Panc1 (cell line): ENCODE measurements around the gene DCTD. TPM values are rescaled to one million over a fixed set of nuclear protein-coding genes. Genes with fewer than 3 reads are reported as not detected.

Experiments used
- ATAC-seq: fragments of 200-7000 bp; cut with Tn5 transposase; 2 replicates; pipeline ENCODE4 v1.9.1; 2020; ENCODE audit warnings: mild to moderate bottlenecking, moderate library complexity
- BruUV-seq: library from RNA; stranded (reverse); fragments of 400-500 nt; replicated peaks from 2 replicates; lab custom pipeline; 2021; lab: Mats Ljungman, UMichigan
- CTCF ChIA-PET: fragments of 300-600 bp; sonication (Branson Sonifier 250); formaldehyde crosslinking; loops from one replicate; lab custom pipeline; 2022; ENCODE audit warnings: antibody characterized with exemption; lab: Charles Lee
- POLR2A ChIA-PET: fragments of 300-600 bp; sonication (Branson Sonifier 250); formaldehyde crosslinking; loops from one replicate; lab custom pipeline; 2022; ENCODE audit warnings: antibody characterized with exemption; lab: Charles Lee
- DNase-seq: peaks from one replicate; pipeline ENCODE4 v3.0.0-alpha.2; 2010; ENCODE audit warnings: low read depth, low spot score
- H3K27ac ChIP-seq: 2 replicates; pipeline ENCODE4 v1.5.1; 2011; ENCODE audit warnings: mild to moderate bottlenecking, low read length, inconsistent platforms
- H3K27me3 ChIP-seq: fragments of 200-500 bp; sonication (Bioruptor generic); 2 replicates; pipeline ENCODE4 v1.6.0; 2014; ENCODE audit warnings: low read length, inconsistent platforms; ENCODE audit not compliant: control insufficient read depth, insufficient read depth
- H3K36me3 ChIP-seq: fragments of 200-500 bp; sonication (Bioruptor generic); 2 replicates; pipeline ENCODE4 v1.5.1; 2014; ENCODE audit warnings: inconsistent platforms, mild to moderate bottlenecking, low read length, moderate library complexity; ENCODE audit not compliant: control insufficient read depth, insufficient read depth
- H3K4me1 ChIP-seq: 2 replicates; pipeline ENCODE4 v1.5.1; 2011; ENCODE audit warnings: inconsistent platforms, mild to moderate bottlenecking, low read length, moderate library complexity; ENCODE audit not compliant: control insufficient read depth, insufficient read depth
- H3K4me3 ChIP-seq, 2 experiments: 2 replicates each; pipeline ENCODE4 v1.5.1; 2011 to 2012; ENCODE audit warnings: low read depth in 2 of 2, low read length in 2 of 2, mild to moderate bottlenecking in 2 of 2, inconsistent platforms in 1 of 2, moderate library complexity in 1 of 2
- H3K9me3 ChIP-seq: fragments of 200-500 bp; sonication (Bioruptor generic); 2 replicates; pipeline ENCODE4 v1.5.1; 2014; ENCODE audit warnings: low read depth, mild to moderate bottlenecking, inconsistent platforms, low read length, moderate library complexity; ENCODE audit not compliant: control insufficient read depth, insufficient read depth
- POLR2AphosphoS5 ChIP-seq: IDR thresholded peaks from 2 replicates; pipeline ENCODE4 v1.6.1; 2012; ENCODE audit warnings: mild to moderate bottlenecking, low read depth, low read length, moderate library complexity
- SIN3A ChIP-seq: IDR thresholded peaks from 2 replicates; pipeline ENCODE4 v1.6.1; 2012; ENCODE audit warnings: low read depth, mild to moderate bottlenecking, low read length, moderate library complexity, borderline replicate concordance; ENCODE audit not compliant: insufficient read depth
- TCF7L2 ChIP-seq: IDR thresholded peaks from 2 replicates; pipeline ENCODE4 v1.6.1; 2011; ENCODE audit warnings: mild to moderate bottlenecking, low read depth, low read length, inconsistent platforms
- in situ Hi-C: cut with HindIII; loops from 2 replicates; pipeline ENCODE4 v1.10.0; 2016; ENCODE audit warnings: low sequenced_read_pairs, low pct_unique_long_range_greater_than_20kb
- intact Hi-C: fragments of 100-400 bp; cut with micrococcal nuclease; formaldehyde crosslinking; loops from one replicate; pipeline ENCODE4 v1.10.0; 2022; ENCODE audit not compliant: unreplicated experiment
- total RNA-seq: library from RNA; stranded (reverse); gene quantifications from one replicate; pipeline ENCODE4 v1.2.1, GENCODE V29; 2021; ENCODE audit not compliant: unreplicated experiment
- TF ChIP-seq, protein P1 (sequence below), 2 experiments: IDR thresholded peaks; 2 replicates each; pipeline ENCODE4 v1.6.1; 2011 to 2012; ENCODE audit warnings: low read depth in 2 of 2, control low read depth in 1 of 2, low read length in 1 of 2, mild to moderate bottlenecking in 1 of 2, moderate library complexity in 1 of 2; ENCODE audit not compliant: insufficient read depth in 1 of 2
- TF ChIP-seq, protein P2 (sequence below): fragments of 450-650 bp; IDR thresholded peaks from 2 replicates; pipeline ENCODE4 v1.5.1; 2017; ENCODE audit warnings: mild to moderate bottlenecking

DCTD gene
- total RNA-seq, 1 experiment from 2014 or later: 77.0 TPM

DNA sequence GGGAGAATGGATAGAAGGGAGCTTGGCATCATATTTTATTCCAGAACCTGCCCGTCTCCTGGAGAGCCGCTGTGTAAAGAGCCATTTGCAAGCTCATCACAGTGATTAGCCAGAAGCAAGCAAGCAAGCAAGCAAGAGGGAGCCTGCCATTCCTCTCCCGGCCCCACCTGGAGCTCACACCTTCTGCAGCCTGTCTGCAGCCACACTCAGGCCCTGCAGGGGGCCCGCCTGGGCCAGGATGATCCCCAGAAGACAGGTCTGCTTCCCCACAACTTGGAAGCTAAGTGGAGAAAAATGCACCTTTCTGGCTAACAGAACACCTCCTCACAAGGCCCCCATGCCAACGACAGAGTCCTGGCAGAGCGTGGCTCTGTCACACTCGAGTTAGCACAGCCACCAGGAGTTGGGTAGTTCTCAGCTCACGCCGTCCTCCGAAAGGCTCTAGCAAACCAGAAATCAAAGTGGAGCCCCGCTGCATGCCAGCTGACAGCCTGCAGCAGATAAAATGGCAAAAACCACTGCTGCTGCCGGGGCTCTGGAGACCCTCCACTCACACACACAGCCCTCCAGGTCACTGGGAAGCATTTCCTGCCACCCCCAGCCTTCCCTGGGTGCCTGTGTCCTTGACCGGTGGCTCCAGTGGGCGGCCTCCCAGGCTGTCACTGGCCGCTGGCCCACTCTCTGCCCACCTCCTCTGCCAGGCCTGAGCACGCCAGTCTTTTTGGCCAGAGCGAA, 54.9 kb downstream of the DCTD start:
- POLR2A ChIA-PET: no interaction called here

DNA sequence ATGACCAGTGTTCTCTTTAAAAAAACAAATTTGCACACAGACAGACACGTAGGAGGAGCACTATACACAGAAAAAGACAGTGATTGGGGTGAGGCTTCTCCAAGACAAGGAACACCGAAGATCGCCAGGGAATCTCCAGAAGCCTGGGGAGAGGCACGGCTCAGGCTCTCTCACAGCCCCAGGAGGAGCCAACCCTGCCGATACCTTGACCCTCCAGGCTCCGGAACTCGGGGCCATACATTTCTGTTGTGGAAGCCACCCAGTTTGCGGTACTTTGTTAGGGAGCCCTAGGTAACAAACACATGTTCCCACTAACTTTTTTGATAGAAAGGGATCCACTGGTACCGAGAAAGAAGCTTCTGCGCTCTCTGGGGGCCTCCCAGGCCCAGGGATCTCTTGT, 55.8 kb downstream of the DCTD start:
- Histone ChIP-seq H3K36me3 (no peaks in the 10 kb centered on the region), H3K27me3 (no peaks in the 10 kb centered on the region), H3K27ac (no peak overlapping the region), H3K4me1 (no peaks in the 10 kb centered on the region), H3K9me3 (no peaks in the 10 kb centered on the region), H3K4me3 (no peak overlapping the region)
- ATAC-seq (no peak), DNase-seq (no peak)
- ChIA-PET POLR2A (no interaction called here), CTCF (no interaction called here)
- no TSS peak for BruUV-seq
- in situ Hi-C loops (no loop called here), intact Hi-C loops (no loop called here)
- TF ChIP-seq, protein P1, sequence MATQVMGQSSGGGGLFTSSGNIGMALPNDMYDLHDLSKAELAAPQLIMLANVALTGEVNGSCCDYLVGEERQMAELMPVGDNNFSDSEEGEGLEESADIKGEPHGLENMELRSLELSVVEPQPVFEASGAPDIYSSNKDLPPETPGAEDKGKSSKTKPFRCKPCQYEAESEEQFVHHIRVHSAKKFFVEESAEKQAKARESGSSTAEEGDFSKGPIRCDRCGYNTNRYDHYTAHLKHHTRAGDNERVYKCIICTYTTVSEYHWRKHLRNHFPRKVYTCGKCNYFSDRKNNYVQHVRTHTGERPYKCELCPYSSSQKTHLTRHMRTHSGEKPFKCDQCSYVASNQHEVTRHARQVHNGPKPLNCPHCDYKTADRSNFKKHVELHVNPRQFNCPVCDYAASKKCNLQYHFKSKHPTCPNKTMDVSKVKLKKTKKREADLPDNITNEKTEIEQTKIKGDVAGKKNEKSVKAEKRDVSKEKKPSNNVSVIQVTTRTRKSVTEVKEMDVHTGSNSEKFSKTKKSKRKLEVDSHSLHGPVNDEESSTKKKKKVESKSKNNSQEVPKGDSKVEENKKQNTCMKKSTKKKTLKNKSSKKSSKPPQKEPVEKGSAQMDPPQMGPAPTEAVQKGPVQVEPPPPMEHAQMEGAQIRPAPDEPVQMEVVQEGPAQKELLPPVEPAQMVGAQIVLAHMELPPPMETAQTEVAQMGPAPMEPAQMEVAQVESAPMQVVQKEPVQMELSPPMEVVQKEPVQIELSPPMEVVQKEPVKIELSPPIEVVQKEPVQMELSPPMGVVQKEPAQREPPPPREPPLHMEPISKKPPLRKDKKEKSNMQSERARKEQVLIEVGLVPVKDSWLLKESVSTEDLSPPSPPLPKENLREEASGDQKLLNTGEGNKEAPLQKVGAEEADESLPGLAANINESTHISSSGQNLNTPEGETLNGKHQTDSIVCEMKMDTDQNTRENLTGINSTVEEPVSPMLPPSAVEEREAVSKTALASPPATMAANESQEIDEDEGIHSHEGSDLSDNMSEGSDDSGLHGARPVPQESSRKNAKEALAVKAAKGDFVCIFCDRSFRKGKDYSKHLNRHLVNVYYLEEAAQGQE (IDR thresholded peaks at IDR 0.05; ENCODE audit: insufficient read depth in 1 of 2, low read depth in 2 of 2, low read length in 1 of 2): no peak
- TF ChIP-seq POLR2AphosphoS5 (no peak), TCF7L2 (no peak), SIN3A (no peak)
- TF ChIP-seq, protein P2, sequence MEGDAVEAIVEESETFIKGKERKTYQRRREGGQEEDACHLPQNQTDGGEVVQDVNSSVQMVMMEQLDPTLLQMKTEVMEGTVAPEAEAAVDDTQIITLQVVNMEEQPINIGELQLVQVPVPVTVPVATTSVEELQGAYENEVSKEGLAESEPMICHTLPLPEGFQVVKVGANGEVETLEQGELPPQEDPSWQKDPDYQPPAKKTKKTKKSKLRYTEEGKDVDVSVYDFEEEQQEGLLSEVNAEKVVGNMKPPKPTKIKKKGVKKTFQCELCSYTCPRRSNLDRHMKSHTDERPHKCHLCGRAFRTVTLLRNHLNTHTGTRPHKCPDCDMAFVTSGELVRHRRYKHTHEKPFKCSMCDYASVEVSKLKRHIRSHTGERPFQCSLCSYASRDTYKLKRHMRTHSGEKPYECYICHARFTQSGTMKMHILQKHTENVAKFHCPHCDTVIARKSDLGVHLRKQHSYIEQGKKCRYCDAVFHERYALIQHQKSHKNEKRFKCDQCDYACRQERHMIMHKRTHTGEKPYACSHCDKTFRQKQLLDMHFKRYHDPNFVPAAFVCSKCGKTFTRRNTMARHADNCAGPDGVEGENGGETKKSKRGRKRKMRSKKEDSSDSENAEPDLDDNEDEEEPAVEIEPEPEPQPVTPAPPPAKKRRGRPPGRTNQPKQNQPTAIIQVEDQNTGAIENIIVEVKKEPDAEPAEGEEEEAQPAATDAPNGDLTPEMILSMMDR: no peak

More for the DNA sequence above, 54.9 kb downstream of the DCTD start:
- H3K27ac ChIP-seq: no peak overlapping the region
- no peak overlapping the region for H3K4me3 ChIP-seq
- no peaks in the 10 kb centered on the region for H3K36me3 ChIP-seq
- DNase-seq (no peak), ATAC-seq (no peak)
- H3K9me3 ChIP-seq: no peaks in the 10 kb centered on the region
- no peaks in the 10 kb centered on the region for H3K4me1 ChIP-seq
- CTCF ChIA-PET: no interaction called here
- TF ChIP-seq, protein P2: no peak
- no peak for TF ChIP-seq SIN3A
- TF ChIP-seq, protein P1 (IDR thresholded peaks at IDR 0.05; ENCODE audit: insufficient read depth in 1 of 2, low read depth in 2 of 2, low read length in 1 of 2): no peak
- TF ChIP-seq TCF7L2: no peak
- in situ Hi-C loops (no loop called here), intact Hi-C loops (no loop called here)
- BruUV-seq: no TSS peak
- H3K27me3 ChIP-seq: no peaks in the 10 kb centered on the region
